CD4-positive, CD25-positive, alpha-beta regulatory T cell (primary cell): Measurements from ENCODE around the gene OTUD4. TPM values are rescaled to one million over a fixed set of nuclear protein-coding genes. Genes with fewer than 3 reads are reported as not detected.
"Not testable (repeated sequence)": the region's sequence is repeated elsewhere in the genome, so short reads cannot be mapped to it uniquely, and the experiment has no call there.

Source experiments
- ATAC-seq, 2 donors: fragments of 150-1000 bp; cut with Tn5 transposase; one replicate each; pipeline ENCODE4 v1.10.0; 2021; ENCODE audit warnings: low read depth in 2 of 2, moderate number of reproducible peaks in 2 of 2, moderate library complexity in 1 of 2
- DNase-seq, 3 donors: peaks; one replicate each; pipeline versions ENCODE4 v3.0.0 to v3.0.0-alpha.2; 2012 to 2022; ENCODE audit warnings: mixed read lengths in 1 of 3
- H3K27ac ChIP-seq: one replicate; pipeline ENCODE4 v1.7.0; 2013; ENCODE audit warnings: mild to moderate bottlenecking, low read length; ENCODE audit not compliant: insufficient read depth, poor library complexity, severe bottlenecking
- H3K27me3 ChIP-seq: one replicate; pipeline ENCODE4 v1.7.0; 2013; ENCODE audit warnings: low read length; ENCODE audit not compliant: control insufficient read depth, insufficient read depth
- H3K36me3 ChIP-seq: one replicate; pipeline ENCODE4 v1.7.0; 2013; ENCODE audit warnings: mild to moderate bottlenecking, low read length, moderate library complexity; ENCODE audit not compliant: control insufficient read depth, insufficient read depth
- H3K4me1 ChIP-seq: 2 replicates; pipeline ENCODE4 v1.7.0; 2013; ENCODE audit warnings: mild to moderate bottlenecking, low read length; ENCODE audit not compliant: insufficient read depth, control insufficient read depth, poor library complexity, severe bottlenecking
- H3K4me3 ChIP-seq: one replicate; pipeline ENCODE4 v1.7.0; 2013; ENCODE audit warnings: low read depth, mild to moderate bottlenecking, low read length, moderate library complexity
- H3K9me3 ChIP-seq, 2 experiments: 1 replicate in 1 of 2; 2 replicates in 1 of 2; pipeline ENCODE4 v1.7.0; 2013; ENCODE audit warnings: low read length in 2 of 2, mild to moderate bottlenecking in 1 of 2, moderate library complexity in 1 of 2; ENCODE audit not compliant: control insufficient read depth in 2 of 2
- H3K27ac Mint-ChIP-seq, 3 donors: one replicate each; pipeline ENCODE4 v1.8.0; 2020 to 2022; ENCODE audit warnings: mild to moderate bottlenecking in 3 of 3, mixed read lengths in 3 of 3, moderate library complexity in 2 of 3
- H3K27me3 Mint-ChIP-seq: one replicate; pipeline ENCODE4 v1.8.0; 2022; ENCODE audit warnings: mild to moderate bottlenecking, mixed read lengths
- H3K36me3 Mint-ChIP-seq: one replicate; pipeline ENCODE4 v1.8.0; 2020; ENCODE audit warnings: mixed read lengths
- H3K4me1 Mint-ChIP-seq, 4 donors: one replicate each; pipeline ENCODE4 v1.8.0; 2020 to 2022; ENCODE audit warnings: mixed read lengths in 4 of 4, mild to moderate bottlenecking in 1 of 4
- H3K4me3 Mint-ChIP-seq, 4 donors: one replicate each; pipeline ENCODE4 v1.8.0; 2020 to 2022; ENCODE audit warnings: mild to moderate bottlenecking in 4 of 4, mixed read lengths in 4 of 4, moderate library complexity in 3 of 4
- H3K9me3 Mint-ChIP-seq, 7 donors: one replicate each; pipeline ENCODE4 v1.8.0; 2020 to 2022; ENCODE audit warnings: mixed read lengths in 7 of 7, mild to moderate bottlenecking in 3 of 7, moderate library complexity in 2 of 7
- polyA plus RNA-seq, 4 donors: library from polyadenylated mRNA; unstranded; fragments of 300-500 nt; fragmentation: Illumina TruSeq; gene quantifications; one replicate each; pipeline ENCODE4 v1.2.3, GENCODE V29; 2021
- total RNA-seq: library from RNA; stranded (reverse); gene quantifications from one replicate; pipeline ENCODE4 v1.2.3, GENCODE V29; 2022

OTUD4 gene
- total and polyA plus RNA-seq, 5 donors from 2014 or later, result 10.6 to 74.9 (median 12.9) TPM

DNA sequence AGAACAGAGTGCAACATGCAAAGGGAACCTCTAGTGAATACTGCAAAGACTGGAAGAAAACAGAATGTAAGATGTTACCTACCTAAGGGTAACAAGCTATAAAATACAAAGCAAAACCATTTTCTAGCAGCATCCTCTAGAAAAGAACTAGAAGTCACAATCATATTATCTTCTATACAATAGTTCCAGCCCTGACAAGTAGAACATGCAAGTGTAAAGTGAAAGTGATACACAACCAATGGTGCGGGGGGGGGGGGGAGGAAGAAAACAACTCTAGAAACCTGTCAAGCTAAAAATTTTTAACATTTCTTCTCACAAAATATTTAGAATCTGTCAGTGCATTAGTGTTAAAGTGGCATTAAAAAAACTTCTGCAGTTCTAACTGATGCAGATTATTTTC lies 44.2 kb downstream of the OTUD4 start:
- Mint-ChIP-seq H3K4me3 (peak overlapping the region; percentile 53 to 88 (median 63)), H3K4me1 (peaks cover 32 to 48% (median 41%) of the 10 kb centered on the region in 4 donors), H3K36me3 (peaks cover 37% of the 10 kb centered on the region), H3K27ac (peak overlapping the region; percentile 20 to 71 (median 52))
- peak overlapping the region; percentile 78 for H3K4me3 ChIP-seq
- H3K9me3 ChIP-seq, H3K27me3 ChIP-seq, H3K27me3 Mint-ChIP-seq, H3K4me1 ChIP-seq, H3K9me3 Mint-ChIP-seq: not testable (repeated sequence)
- DNase-seq, result peak in 2 of 3 donors; percentile 16 to 36
- H3K36me3 ChIP-seq, result peaks cover 45% of the 10 kb centered on the region
- peak overlapping the region; percentile 57 for H3K27ac ChIP-seq
- peak in 1 of 2 donors; percentile 71 for ATAC-seq

DNA sequence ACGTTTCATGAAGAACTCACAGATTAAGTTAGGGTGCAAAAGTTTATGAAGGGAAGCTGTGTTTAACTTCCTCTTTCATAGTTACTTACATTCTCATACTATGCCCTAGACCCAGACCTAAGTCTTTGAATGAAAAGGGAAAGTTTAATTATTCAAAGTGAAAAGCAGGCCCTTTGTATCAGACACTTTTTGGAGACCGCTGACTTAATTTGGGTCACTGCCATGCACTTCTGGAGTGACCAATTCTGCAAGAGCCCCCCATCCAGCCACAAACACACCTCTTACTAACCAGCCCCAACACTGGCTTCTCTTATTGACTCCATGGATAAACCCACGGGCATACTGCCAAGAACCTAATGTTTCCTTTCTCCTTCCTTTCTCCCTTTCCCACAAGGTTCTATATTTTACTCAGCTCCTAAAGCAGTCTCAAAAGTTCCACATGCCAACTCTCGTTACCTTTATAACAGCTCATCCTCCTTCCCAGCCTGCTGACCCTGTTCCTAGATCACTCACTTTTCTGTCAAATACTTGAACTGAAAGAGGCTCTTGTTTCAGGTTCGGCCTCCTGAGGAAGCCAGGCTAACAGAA lies 47.8 kb downstream of the OTUD4 start:
- Mint-ChIP-seq H3K9me3 (no peaks in the 10 kb centered on the region), H3K27ac (peak overlapping the region; percentile 62 to 79 (median 75)), H3K4me1 (peaks cover 36 to 56% (median 42%) of the 10 kb centered on the region in 4 donors), H3K36me3 (peaks cover 21% of the 10 kb centered on the region), H3K27me3 (no peaks in the 10 kb centered on the region), H3K4me3 (no peak overlapping the region)
- H3K36me3 ChIP-seq, result peaks cover 22% of the 10 kb centered on the region
- peak overlapping the region; percentile 3 for H3K4me3 ChIP-seq
- H3K27ac ChIP-seq, result peak overlapping the region; percentile 11
- H3K4me1 ChIP-seq, result peaks cover 2% of the 10 kb centered on the region
- ATAC-seq (peak in 1 of 2 donors; percentile 20), DNase-seq (no peak)
- H3K9me3 ChIP-seq, result no peaks in the 10 kb centered on the region
- H3K27me3 ChIP-seq, result no peaks in the 10 kb centered on the region

DNA sequence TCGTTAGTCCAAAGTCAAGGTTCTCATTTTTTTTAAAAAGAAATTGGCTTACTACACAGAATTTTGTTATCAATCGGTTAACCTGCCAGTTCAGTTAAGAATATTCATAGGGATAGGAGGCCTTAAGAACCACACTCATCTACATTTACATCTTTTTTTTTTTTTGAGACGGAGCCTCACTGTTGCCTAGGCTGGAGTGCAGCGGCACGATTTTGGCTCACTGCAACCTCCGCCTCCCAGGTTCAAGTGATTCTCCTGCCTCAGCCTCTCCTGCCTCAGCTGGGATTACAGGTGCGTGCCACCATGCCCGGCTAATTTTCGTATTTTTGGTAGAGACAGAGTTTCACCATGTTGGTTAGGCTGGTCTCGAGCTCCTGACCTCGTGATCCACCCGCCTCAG lies 48.5 kb downstream of the OTUD4 start:
- DNase-seq (no peak), ATAC-seq (no peak)
- Histone ChIP-seq H3K9me3 (no peaks in the 10 kb centered on the region), H3K4me3 (no peak overlapping the region), H3K4me1 (peaks cover 2% of the 10 kb centered on the region), H3K27me3 (no peaks in the 10 kb centered on the region), H3K36me3 (peaks cover 21% of the 10 kb centered on the region), H3K27ac (no peak overlapping the region)
- peak overlapping the region in 2 of 3 donors; percentile 50 to 79 for H3K27ac Mint-ChIP-seq
- peaks cover 31 to 50% (median 42%) of the 10 kb centered on the region in 4 donors for H3K4me1 Mint-ChIP-seq
- H3K9me3 Mint-ChIP-seq, result no peaks in the 10 kb centered on the region
- peaks cover 22% of the 10 kb centered on the region for H3K36me3 Mint-ChIP-seq
- H3K4me3 Mint-ChIP-seq, result no peak overlapping the region
- H3K27me3 Mint-ChIP-seq, result no peaks in the 10 kb centered on the region

DNA sequence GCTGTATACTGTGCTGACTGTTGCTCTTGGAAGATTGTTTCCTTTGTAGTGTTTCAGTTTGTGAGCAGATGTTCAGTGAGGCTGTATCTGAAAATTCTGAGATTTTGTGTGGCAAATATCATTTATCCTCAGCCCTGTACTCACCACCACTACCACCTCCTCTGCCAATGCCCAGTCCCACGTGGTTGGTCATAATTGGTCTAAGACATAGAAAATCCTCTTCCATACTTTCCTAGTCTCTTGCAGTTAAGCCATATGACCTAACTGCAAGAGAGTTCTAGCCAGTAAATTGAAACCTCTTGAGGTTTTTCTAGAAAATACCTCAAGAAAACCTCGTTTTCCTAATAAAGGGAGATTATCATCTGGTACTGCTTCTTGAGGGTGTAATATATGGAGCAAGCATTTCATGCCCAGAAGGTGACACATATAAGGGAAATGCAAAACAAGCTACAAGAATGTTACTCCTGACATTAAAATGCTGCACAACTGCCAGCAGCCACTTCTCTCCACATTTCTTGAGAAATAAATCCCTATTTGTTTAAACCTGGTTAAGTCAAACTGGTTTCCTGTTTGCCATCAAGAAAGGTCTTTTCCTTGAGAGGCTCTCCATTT lies 49.5 kb downstream of the OTUD4 start:
- Mint-ChIP-seq H3K36me3 (peaks cover 30% of the 10 kb centered on the region), H3K27me3 (no peaks in the 10 kb centered on the region), H3K4me1 (peaks cover 33 to 54% (median 47%) of the 10 kb centered on the region in 4 donors), H3K4me3 (no peak overlapping the region), H3K9me3 (peaks cover 0 to 2% (median 0%) of the 10 kb centered on the region in 7 donors), H3K27ac (peak overlapping the region; percentile 32 to 68 (median 50))
- no peak overlapping the region for H3K27ac ChIP-seq
- peaks cover 9% of the 10 kb centered on the region for H3K4me1 ChIP-seq
- H3K4me3 ChIP-seq, result no peak overlapping the region
- peaks cover 19% of the 10 kb centered on the region for H3K36me3 ChIP-seq
- DNase-seq, result peak in 1 of 3 donors; percentile 39
- ATAC-seq, result no peak
- no peaks in the 10 kb centered on the region for H3K9me3 ChIP-seq
- H3K27me3 ChIP-seq, result no peaks in the 10 kb centered on the region

DNA sequence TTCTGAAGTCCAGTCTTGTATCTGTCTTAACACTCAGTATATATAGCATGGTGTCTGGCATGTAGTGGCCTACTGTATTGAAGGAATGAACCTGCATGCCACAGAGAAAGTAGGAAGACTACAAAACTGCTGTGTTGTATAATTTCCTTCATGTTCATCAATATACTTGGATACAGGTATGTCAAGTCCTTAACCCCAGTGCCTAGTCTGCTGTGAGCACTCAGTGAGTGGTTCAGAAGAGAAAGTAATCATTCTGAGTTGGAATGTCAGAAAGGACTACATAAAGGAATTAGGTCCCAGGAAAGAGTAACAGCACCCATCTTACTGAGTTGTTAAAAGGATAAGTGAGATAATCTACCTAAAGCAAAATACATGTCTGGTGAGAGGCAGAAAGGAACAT lies 50.3 kb downstream of the OTUD4 start:
- Histone ChIP-seq H3K36me3 (peaks cover 19% of the 10 kb centered on the region), H3K4me3 (no peak overlapping the region), H3K27me3 (no peaks in the 10 kb centered on the region), H3K9me3 (no peaks in the 10 kb centered on the region), H3K4me1 (peaks cover 16% of the 10 kb centered on the region), H3K27ac (no peak overlapping the region)
- Mint-ChIP-seq H3K9me3 (peaks cover 0 to 2% (median 0%) of the 10 kb centered on the region in 7 donors), H3K4me3 (peak overlapping the region in 1 of 4 donors; percentile 7), H3K4me1 (peaks cover 30 to 53% (median 46%) of the 10 kb centered on the region in 4 donors), H3K27ac (peak overlapping the region; percentile 10 to 68 (median 50)), H3K36me3 (peaks cover 32% of the 10 kb centered on the region), H3K27me3 (no peaks in the 10 kb centered on the region)
- DNase-seq (no peak), ATAC-seq (no peak)

DNA sequence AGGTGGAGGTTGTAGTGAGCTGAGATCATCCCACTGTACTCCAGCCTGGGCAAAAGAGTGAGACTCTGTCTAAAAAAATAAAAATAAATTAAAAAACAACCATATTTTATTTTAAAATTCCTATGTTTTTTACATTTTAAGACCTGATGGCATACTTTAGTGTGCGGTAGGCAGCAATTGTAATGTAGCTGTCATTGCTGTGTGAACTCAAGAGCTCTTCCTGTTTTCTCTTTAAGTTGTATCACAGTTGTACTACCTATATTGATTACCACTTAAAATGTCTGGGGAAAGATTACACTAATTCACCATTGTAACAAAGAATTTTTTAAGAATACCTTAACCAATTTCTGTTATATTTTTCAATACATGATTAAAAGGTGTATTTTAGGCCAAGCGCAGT lies 55.0 kb downstream of the OTUD4 start:
- ATAC-seq, result peak; percentile 26 to 45
- H3K36me3 ChIP-seq, result peaks cover 48% of the 10 kb centered on the region

DNA sequence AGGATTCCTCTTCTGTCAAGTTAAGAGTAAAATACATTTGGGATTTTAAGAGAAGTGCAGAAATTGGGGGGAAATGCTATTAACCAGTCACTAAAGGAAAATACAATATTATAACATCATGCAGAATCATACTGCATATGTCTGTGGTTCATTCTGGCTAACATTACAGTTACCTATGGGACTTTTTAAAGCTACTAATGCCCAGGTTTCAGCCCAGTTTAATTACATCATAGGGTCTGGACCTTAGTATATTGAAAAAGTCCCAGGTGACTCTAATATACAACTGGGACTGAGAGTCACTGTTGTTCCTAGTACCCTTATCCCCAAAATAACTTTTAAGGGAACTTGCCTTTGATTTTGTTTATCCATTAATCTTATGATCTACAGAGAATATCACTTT lies 72.3 kb downstream of the OTUD4 start:
- no peaks in the 10 kb centered on the region for H3K27me3 Mint-ChIP-seq
- H3K27ac Mint-ChIP-seq, result no peak overlapping the region
- H3K36me3 Mint-ChIP-seq, result peaks cover 45% of the 10 kb centered on the region
- Histone ChIP-seq H3K36me3 (peaks cover 85% of the 10 kb centered on the region), H3K4me3 (no peak overlapping the region), H3K9me3 (no peaks in the 10 kb centered on the region), H3K27me3 (no peaks in the 10 kb centered on the region), H3K4me1 (peaks cover 3% of the 10 kb centered on the region), H3K27ac (no peak overlapping the region)
- DNase-seq (no peak), ATAC-seq (no peak)
- no peaks in the 10 kb centered on the region for H3K9me3 Mint-ChIP-seq
- no peak overlapping the region for H3K4me3 Mint-ChIP-seq
- H3K4me1 Mint-ChIP-seq, result peaks cover 6 to 15% (median 12%) of the 10 kb centered on the region in 4 donors

More for the DNA sequence above, 55.0 kb downstream of the OTUD4 start:
- Mint-ChIP-seq H3K27me3 (no peaks in the 10 kb centered on the region), H3K9me3 (peaks cover 0 to 2% (median 0%) of the 10 kb centered on the region in 7 donors), H3K4me1 (peaks cover 7 to 31% (median 23%) of the 10 kb centered on the region in 4 donors), H3K27ac (peak overlapping the region; percentile 92 to 97 (median 93)), H3K4me3 (peak overlapping the region; percentile 73 to 92 (median 77)), H3K36me3 (peaks cover 38% of the 10 kb centered on the region)
- Histone ChIP-seq H3K4me3 (peak overlapping the region; percentile 80), H3K27me3 (no peaks in the 10 kb centered on the region), H3K4me1 (peaks cover 21% of the 10 kb centered on the region), H3K27ac (peak overlapping the region; percentile 86), H3K9me3 (no peaks in the 10 kb centered on the region)
- DNase-seq, result peak in 1 of 3 donors; percentile 59
